Tongue (tissue), 2 donors: ENCODE results near the gene TRPM3. TPM values are rescaled to one million over a fixed set of nuclear protein-coding genes. Genes with fewer than 3 reads are reported as not detected.
"Not testable (repeated sequence)": the region's sequence is repeated elsewhere in the genome, so short reads cannot be mapped to it uniquely, and the experiment has no call there.

Experiments
- DNase-seq: peaks from one replicate; pipeline ENCODE4 v3.0.0-alpha.2; 2015
- total RNA-seq: library from RNA; depleted of rRNA; stranded (reverse); fragments of >200 nt; gene quantifications from one replicate; pipeline ENCODE4 v1.2.3, GENCODE V29; 2014

TRPM3 gene
- total RNA-seq, 1 donor from 2014 or later: 0.72 TPM

- DNase-seq: no peak
Measured at GRCh38 chr9:70995511-70995910, 125.9 kb downstream of the TRPM3 start.

GRCh38 chr9:70994582-70994981 lies 126.8 kb downstream of the TRPM3 start:
- no peak for DNase-seq

- DNase-seq: no peak
Measured at GRCh38 chr9:70988551-70988950, 132.9 kb downstream of the TRPM3 start.

- no peak for DNase-seq
Measured at GRCh38 chr9:70987986-70988385, 133.4 kb downstream of the TRPM3 start.

GRCh38 chr9:70986984-70987383 lies 134.4 kb downstream of the TRPM3 start:
- DNase-seq: no peak

GRCh38 chr9:70983723-70984295 lies 137.6 kb downstream of the TRPM3 start:
- no peak for DNase-seq

- DNase-seq: no peak
Measured at GRCh38 chr9:70981312-70981711, 140.1 kb downstream of the TRPM3 start.

GRCh38 chr9:70979966-70980365 lies 141.5 kb downstream of the TRPM3 start:
- DNase-seq: no peak

GRCh38 chr9:70978085-70978484 lies 143.3 kb downstream of the TRPM3 start:
- DNase-seq: no peak

- DNase-seq: no peak
Measured at GRCh38 chr9:70975821-70976220, 145.6 kb downstream of the TRPM3 start.

GRCh38 chr9:70971723-70972122 lies 149.7 kb downstream of the TRPM3 start:
- no peak for DNase-seq

- not testable (repeated sequence) for DNase-seq
Measured at GRCh38 chr9:70966380-70966779, 155.0 kb downstream of the TRPM3 start.

- no peak for DNase-seq
Measured at GRCh38 chr9:70964861-70965260, 156.6 kb downstream of the TRPM3 start.

- no peak for DNase-seq
Measured at GRCh38 chr9:70963554-70963953, 157.9 kb downstream of the TRPM3 start.

GRCh38 chr9:70962761-70963440 lies 158.5 kb downstream of the TRPM3 start:
- no peak for DNase-seq

- no peak for DNase-seq
Measured at GRCh38 chr9:70959366-70959765, 162.1 kb downstream of the TRPM3 start.

GRCh38 chr9:70954596-70955143 lies 166.8 kb downstream of the TRPM3 start:
- DNase-seq: no peak

- no peak for DNase-seq
Measured at GRCh38 chr9:70954126-70954525, 167.3 kb downstream of the TRPM3 start.

GRCh38 chr9:70951749-70952727 lies 169.4 kb downstream of the TRPM3 start:
- DNase-seq: no peak

GRCh38 chr9:70950270-70950669 lies 171.2 kb downstream of the TRPM3 start:
- no peak for DNase-seq

- no peak for DNase-seq
Measured at GRCh38 chr9:70949239-70949638, 172.2 kb downstream of the TRPM3 start.

GRCh38 chr9:70948744-70949143 lies 172.7 kb downstream of the TRPM3 start:
- DNase-seq: no peak

- no peak for DNase-seq
Measured at GRCh38 chr9:70947511-70947910, 173.9 kb downstream of the TRPM3 start.
